ENCODE measurements around the gene GADD45G. TPM values are rescaled to one million over a fixed set of nuclear protein-coding genes. Genes with fewer than 3 reads are reported as not detected.

The GADD45G gene
- total and polyA plus RNA-seq, 10 of the 15 experiments (the other 5 are each of a cell fraction or from before 2014, with no cell fraction given) = 0.07 to 1.00 (median 0.29) TPM; not detected in 4

DNA sequence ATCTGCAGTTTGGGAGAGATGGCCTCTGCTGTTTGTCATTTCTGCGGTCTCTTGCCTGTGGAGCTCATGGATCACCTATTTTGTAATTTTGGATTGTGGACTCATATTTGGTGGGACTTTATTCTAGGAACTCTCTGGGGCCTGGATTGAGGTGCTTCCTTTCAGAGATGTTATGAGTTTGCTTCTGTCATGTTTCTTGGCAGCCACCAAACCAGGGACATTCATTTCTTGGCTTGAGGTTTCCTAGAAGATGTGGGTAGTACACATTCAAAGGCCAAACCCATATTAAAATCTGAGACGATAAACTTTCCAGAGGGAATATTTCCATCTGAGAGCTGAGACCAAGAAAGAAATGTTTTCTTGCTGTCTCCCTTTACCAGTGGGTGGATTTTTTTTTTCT lies 37.2 kb upstream of the GADD45G start:
- BruUV-seq (replicated peaks) = no TSS peak
- Histone ChIP-seq H4K20me1 (ENCODE audit: control insufficient read depth, insufficient read depth) (no peaks in the 10 kb centered on the region), H3K9ac (ENCODE audit: control insufficient read depth, insufficient read depth, low read length) (no peak overlapping the region), H3K79me2 (ENCODE audit: control insufficient read depth, insufficient read depth, low read length) (no peaks in the 10 kb centered on the region), H3K9me3 (replicated peaks; ENCODE audit: control insufficient read depth, insufficient read depth, low read length) (no peaks in the 10 kb centered on the region; the same call in 2 of the 3 replicates), H3K4me2 (ENCODE audit: control insufficient read depth, insufficient read depth) (no peak overlapping the region), H3K4me3 (no peak overlapping the region), H2AFZ (ENCODE audit: control insufficient read depth, low read depth, low read length) (no peak overlapping the region), H3K36me3 (ENCODE audit: control insufficient read depth in 2 of 2, insufficient read depth in 2 of 2, low read length in 1 of 2) (no peaks in the 10 kb centered on the region), H3K4me1 (ENCODE audit: control insufficient read depth, insufficient read depth, low read length) (peaks cover 6% of the 10 kb centered on the region; the same call in 1 of the 2 replicates), H3K27me3 (replicated peaks in 1 of 2; ENCODE audit: control insufficient read depth in 2 of 2, insufficient read depth in 2 of 2, low read length in 1 of 2) (no peaks in the 10 kb centered on the region; a peak in 1 of 4 replicates), H3K27ac (ENCODE audit: control insufficient read depth, insufficient read depth) (no peak overlapping the region)
- 50% methylated on average over 2 of the region's 2 CpGs for WGBS (ENCODE audit: insufficient coverage, insufficient replicate concordance, low lambda C conversion rate, missing lambda C conversion rate)
- DNase-seq (ENCODE audit: low read depth, low spot score) (no peak), ATAC-seq (no peak), FAIRE-seq (no peak)
- TF ChIP-seq POLR2AphosphoS2 (IDR thresholded peaks at IDR 0.05; ENCODE audit: low read depth, low read length) (no peak), IRF4 (IDR thresholded peaks at IDR 0.05; ENCODE audit: low read depth, low read length) (no peak), EP300 (IDR thresholded peaks at IDR 0.05; ENCODE audit: borderline replicate concordance in 1 of 2, control insufficient read depth in 1 of 2, low read depth in 2 of 2, low read length in 2 of 2) (no peak), SIN3A (IDR thresholded peaks at IDR 0.05; ENCODE audit: low read depth, low read length) (no peak)
- TF ChIP-seq, protein P1, sequence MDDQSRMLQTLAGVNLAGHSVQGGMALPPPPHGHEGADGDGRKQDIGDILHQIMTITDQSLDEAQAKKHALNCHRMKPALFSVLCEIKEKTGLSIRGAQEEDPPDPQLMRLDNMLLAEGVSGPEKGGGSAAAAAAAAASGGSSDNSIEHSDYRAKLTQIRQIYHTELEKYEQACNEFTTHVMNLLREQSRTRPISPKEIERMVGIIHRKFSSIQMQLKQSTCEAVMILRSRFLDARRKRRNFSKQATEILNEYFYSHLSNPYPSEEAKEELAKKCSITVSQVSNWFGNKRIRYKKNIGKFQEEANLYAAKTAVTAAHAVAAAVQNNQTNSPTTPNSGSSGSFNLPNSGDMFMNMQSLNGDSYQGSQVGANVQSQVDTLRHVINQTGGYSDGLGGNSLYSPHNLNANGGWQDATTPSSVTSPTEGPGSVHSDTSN (IDR thresholded peaks at IDR 0.05; ENCODE audit: insufficient replicate concordance, low read depth, low read length) = no peak
- CTCF ChIA-PET = interaction anchor here (2.0 to 2.7 kb wide), 2 partner anchors 8 to 12 kb away, joined by 7 to 11 read pairs; no protein-coding TSS in a partner anchor
- RAD21 ChIA-PET (ENCODE audit: unreplicated experiment) = no interaction called here
- intact Hi-C loops (cut with micrococcal nuclease; ENCODE audit: unreplicated experiment) (no loop called here), in situ Hi-C loops (cut with MboI) (no loop called here)
- POLR2A ChIA-PET = no interaction called here
- SMC1A ChIA-PET (ENCODE audit: uncharacterized antibody, unreplicated experiment) = no interaction called here

DNA sequence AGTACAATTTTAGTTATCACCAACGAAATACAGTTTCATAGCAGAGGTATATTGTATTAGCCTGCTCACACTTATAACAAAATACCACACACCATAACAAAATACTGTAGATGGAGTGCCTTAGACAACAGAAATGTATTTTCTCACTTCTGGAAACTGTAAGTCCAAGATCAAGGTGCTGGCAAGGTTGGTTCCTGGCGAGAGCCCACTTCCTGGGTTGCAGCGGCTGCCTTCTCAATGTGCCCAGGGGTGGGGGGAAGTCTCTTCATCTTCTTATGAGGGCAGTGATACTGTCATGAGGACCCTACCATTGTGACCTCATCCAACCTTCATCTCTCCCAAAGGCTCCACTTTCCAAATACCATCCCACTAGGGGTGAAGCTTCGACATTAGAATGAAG lies 30.5 kb upstream of the GADD45G start:
- no peaks in the 10 kb centered on the region for H3K79me2 ChIP-seq (ENCODE audit: control insufficient read depth, insufficient read depth, low read length)
- H3K27me3 ChIP-seq (replicated peaks in 1 of 2; ENCODE audit: control insufficient read depth in 2 of 2, insufficient read depth in 2 of 2, low read length in 1 of 2) = no peaks in the 10 kb centered on the region; a peak in 1 of 4 replicates
- FAIRE-seq = no peak
- TF ChIP-seq WRNIP1 (IDR thresholded peaks at IDR 0.05; ENCODE audit: borderline replicate concordance, low read depth, low read length) = no peak
- no peak for TF ChIP-seq SMARCA5 (IDR thresholded peaks at IDR 0.05)
- H3K36me3 ChIP-seq (ENCODE audit: control insufficient read depth in 2 of 2, insufficient read depth in 2 of 2, low read length in 1 of 2) = no peaks in the 10 kb centered on the region
- H3K4me1 ChIP-seq (ENCODE audit: control insufficient read depth, insufficient read depth, low read length) = no peaks in the 10 kb centered on the region
- H4K20me1 ChIP-seq (ENCODE audit: control insufficient read depth, insufficient read depth) = no peaks in the 10 kb centered on the region
- H3K9ac ChIP-seq (ENCODE audit: control insufficient read depth, insufficient read depth, low read length) = no peak overlapping the region
- intact Hi-C loops (cut with micrococcal nuclease; ENCODE audit: unreplicated experiment) = no loop called here
- H3K4me3 ChIP-seq = no peak overlapping the region
- no peak overlapping the region for H2AFZ ChIP-seq (ENCODE audit: control insufficient read depth, low read depth, low read length)
- no peak overlapping the region for H3K4me2 ChIP-seq (ENCODE audit: control insufficient read depth, insufficient read depth)
- DNase-seq (ENCODE audit: low read depth, low spot score) = no peak
- in situ Hi-C loops (cut with MboI) = no loop called here
- RAD21 ChIA-PET (ENCODE audit: unreplicated experiment) = no interaction called here
- CTCF ChIA-PET = interaction anchor here (0.8 to 2.9 kb wide), 2 partner anchors 10 to 13 kb away, joined by 3 to 17 read pairs; no protein-coding TSS in a partner anchor
- SMC1A ChIA-PET (ENCODE audit: uncharacterized antibody, unreplicated experiment) = interaction anchor here (4.7 kb wide), 1 partner anchor 27 kb away, joined by 24 read pairs; no protein-coding TSS in a partner anchor
- BruUV-seq (replicated peaks) = no TSS peak
- 25% methylated on average over 4 of the region's 4 CpGs for WGBS (ENCODE audit: insufficient coverage, insufficient replicate concordance, low lambda C conversion rate, missing lambda C conversion rate)
- POLR2A ChIA-PET = no interaction called here
- H3K9me3 ChIP-seq (replicated peaks; ENCODE audit: control insufficient read depth, insufficient read depth, low read length) = no peaks in the 10 kb centered on the region; the same call in 2 of the 3 replicates
- ATAC-seq = no peak
- no peak overlapping the region for H3K27ac ChIP-seq (ENCODE audit: control insufficient read depth, insufficient read depth)

Data from GM12878 (cell line).